ENCODE measurements around the gene C2orf78. TPM values are rescaled to one million over a fixed set of nuclear protein-coding genes. Genes with fewer than 3 reads are reported as not detected.

The C2orf78 gene
- total RNA-seq, 1 experiment from 2014 or later = not detected

- in situ Hi-C loops (cut with HindIII; ENCODE audit: low pct_unique_long_range_greater_than_20kb, low sequenced_read_pairs) (no loop called here), intact Hi-C loops (cut with micrococcal nuclease; ENCODE audit: unreplicated experiment) (no loop called here)
- POLR2A ChIA-PET = no interaction called here
- no peak overlapping the region for H3K4me3 ChIP-seq (ENCODE audit: low read depth in 2 of 2, low read length in 2 of 2)
- ATAC-seq (no peak), DNase-seq (ENCODE audit: low read depth, low spot score) (no peak)
- no peaks in the 10 kb centered on the region for H3K36me3 ChIP-seq (ENCODE audit: control insufficient read depth, insufficient read depth, low read length)
- BruUV-seq (replicated peaks) = no TSS peak
- TF ChIP-seq, protein P1, sequence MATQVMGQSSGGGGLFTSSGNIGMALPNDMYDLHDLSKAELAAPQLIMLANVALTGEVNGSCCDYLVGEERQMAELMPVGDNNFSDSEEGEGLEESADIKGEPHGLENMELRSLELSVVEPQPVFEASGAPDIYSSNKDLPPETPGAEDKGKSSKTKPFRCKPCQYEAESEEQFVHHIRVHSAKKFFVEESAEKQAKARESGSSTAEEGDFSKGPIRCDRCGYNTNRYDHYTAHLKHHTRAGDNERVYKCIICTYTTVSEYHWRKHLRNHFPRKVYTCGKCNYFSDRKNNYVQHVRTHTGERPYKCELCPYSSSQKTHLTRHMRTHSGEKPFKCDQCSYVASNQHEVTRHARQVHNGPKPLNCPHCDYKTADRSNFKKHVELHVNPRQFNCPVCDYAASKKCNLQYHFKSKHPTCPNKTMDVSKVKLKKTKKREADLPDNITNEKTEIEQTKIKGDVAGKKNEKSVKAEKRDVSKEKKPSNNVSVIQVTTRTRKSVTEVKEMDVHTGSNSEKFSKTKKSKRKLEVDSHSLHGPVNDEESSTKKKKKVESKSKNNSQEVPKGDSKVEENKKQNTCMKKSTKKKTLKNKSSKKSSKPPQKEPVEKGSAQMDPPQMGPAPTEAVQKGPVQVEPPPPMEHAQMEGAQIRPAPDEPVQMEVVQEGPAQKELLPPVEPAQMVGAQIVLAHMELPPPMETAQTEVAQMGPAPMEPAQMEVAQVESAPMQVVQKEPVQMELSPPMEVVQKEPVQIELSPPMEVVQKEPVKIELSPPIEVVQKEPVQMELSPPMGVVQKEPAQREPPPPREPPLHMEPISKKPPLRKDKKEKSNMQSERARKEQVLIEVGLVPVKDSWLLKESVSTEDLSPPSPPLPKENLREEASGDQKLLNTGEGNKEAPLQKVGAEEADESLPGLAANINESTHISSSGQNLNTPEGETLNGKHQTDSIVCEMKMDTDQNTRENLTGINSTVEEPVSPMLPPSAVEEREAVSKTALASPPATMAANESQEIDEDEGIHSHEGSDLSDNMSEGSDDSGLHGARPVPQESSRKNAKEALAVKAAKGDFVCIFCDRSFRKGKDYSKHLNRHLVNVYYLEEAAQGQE (IDR thresholded peaks at IDR 0.05; ENCODE audit: insufficient read depth in 1 of 2, low read depth in 2 of 2, low read length in 1 of 2) = no peak
- TF ChIP-seq POLR2AphosphoS5 (IDR thresholded peaks at IDR 0.05; ENCODE audit: low read depth, low read length) (no peak), TCF7L2 (IDR thresholded peaks at IDR 0.05; ENCODE audit: low read depth, low read length) (no peak), SIN3A (IDR thresholded peaks at IDR 0.05; ENCODE audit: borderline replicate concordance, insufficient read depth, low read depth, low read length) (no peak)
- TF ChIP-seq, protein P2, sequence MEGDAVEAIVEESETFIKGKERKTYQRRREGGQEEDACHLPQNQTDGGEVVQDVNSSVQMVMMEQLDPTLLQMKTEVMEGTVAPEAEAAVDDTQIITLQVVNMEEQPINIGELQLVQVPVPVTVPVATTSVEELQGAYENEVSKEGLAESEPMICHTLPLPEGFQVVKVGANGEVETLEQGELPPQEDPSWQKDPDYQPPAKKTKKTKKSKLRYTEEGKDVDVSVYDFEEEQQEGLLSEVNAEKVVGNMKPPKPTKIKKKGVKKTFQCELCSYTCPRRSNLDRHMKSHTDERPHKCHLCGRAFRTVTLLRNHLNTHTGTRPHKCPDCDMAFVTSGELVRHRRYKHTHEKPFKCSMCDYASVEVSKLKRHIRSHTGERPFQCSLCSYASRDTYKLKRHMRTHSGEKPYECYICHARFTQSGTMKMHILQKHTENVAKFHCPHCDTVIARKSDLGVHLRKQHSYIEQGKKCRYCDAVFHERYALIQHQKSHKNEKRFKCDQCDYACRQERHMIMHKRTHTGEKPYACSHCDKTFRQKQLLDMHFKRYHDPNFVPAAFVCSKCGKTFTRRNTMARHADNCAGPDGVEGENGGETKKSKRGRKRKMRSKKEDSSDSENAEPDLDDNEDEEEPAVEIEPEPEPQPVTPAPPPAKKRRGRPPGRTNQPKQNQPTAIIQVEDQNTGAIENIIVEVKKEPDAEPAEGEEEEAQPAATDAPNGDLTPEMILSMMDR (IDR thresholded peaks at IDR 0.05) = no peak
- H3K27me3 ChIP-seq (ENCODE audit: control insufficient read depth, insufficient read depth, low read length) = peaks cover 3% of the 10 kb centered on the region; the same call in 1 of the 2 replicates
- CTCF ChIA-PET = interaction anchor here (1.0 kb wide), 1 partner anchor 16 kb away, joined by 3 read pairs; the partner anchor contains the start of gene STAMBP
- H3K27ac ChIP-seq (ENCODE audit: low read length) = no peak overlapping the region
- no peaks in the 10 kb centered on the region for H3K9me3 ChIP-seq (ENCODE audit: control insufficient read depth, insufficient read depth, low read depth, low read length)
- no peaks in the 10 kb centered on the region for H3K4me1 ChIP-seq (ENCODE audit: control insufficient read depth, insufficient read depth, low read length)
These were observed 28.7 kb downstream of the C2orf78 start for GRCh38 chr2:73812635-73813034.

- POLR2A ChIA-PET = no interaction called here
- no peaks in the 10 kb centered on the region for H3K4me1 ChIP-seq (ENCODE audit: control insufficient read depth, insufficient read depth, low read length)
- in situ Hi-C loops (cut with HindIII; ENCODE audit: low pct_unique_long_range_greater_than_20kb, low sequenced_read_pairs) (no loop called here), intact Hi-C loops (cut with micrococcal nuclease; ENCODE audit: unreplicated experiment) (no loop called here)
- H3K9me3 ChIP-seq (ENCODE audit: control insufficient read depth, insufficient read depth, low read depth, low read length) = no peaks in the 10 kb centered on the region
- TF ChIP-seq TCF7L2 (IDR thresholded peaks at IDR 0.05; ENCODE audit: low read depth, low read length) (no peak), SIN3A (IDR thresholded peaks at IDR 0.05; ENCODE audit: borderline replicate concordance, insufficient read depth, low read depth, low read length) (no peak), POLR2AphosphoS5 (IDR thresholded peaks at IDR 0.05; ENCODE audit: low read depth, low read length) (no peak)
- TF ChIP-seq, protein P1 (IDR thresholded peaks at IDR 0.05; ENCODE audit: insufficient read depth in 1 of 2, low read depth in 2 of 2, low read length in 1 of 2) = no peak
- TF ChIP-seq, protein P2 (IDR thresholded peaks at IDR 0.05) = no peak
- H3K27me3 ChIP-seq (ENCODE audit: control insufficient read depth, insufficient read depth, low read length) = no peaks in the 10 kb centered on the region
- no peak overlapping the region for H3K4me3 ChIP-seq (ENCODE audit: low read depth in 2 of 2, low read length in 2 of 2)
- CTCF ChIA-PET = no interaction called here
- ATAC-seq (no peak), DNase-seq (ENCODE audit: low read depth, low spot score) (no peak)
- H3K27ac ChIP-seq (ENCODE audit: low read length) = no peak overlapping the region
- H3K36me3 ChIP-seq (ENCODE audit: control insufficient read depth, insufficient read depth, low read length) = no peaks in the 10 kb centered on the region
- BruUV-seq (replicated peaks) = no TSS peak
These were observed 34.3 kb downstream of the C2orf78 start for GRCh38 chr2:73818296-73818695.
